Stimulated activated naive CD8-positive, alpha-beta T cell treated with anti-CD3 and anti-CD28 coated beads, Interleukin-15, Interleukin-2, amounts not matched to agents 100 ng/mL and 50 ng/mL, for 24 hours (primary cell): ENCODE measurements around the gene IRF2BPL.

Source experiments
- H3K27ac Mint-ChIP-seq: one replicate; pipeline ENCODE4 v1.8.0; 2021; ENCODE audit warnings: mild to moderate bottlenecking, mixed read lengths
- H3K27me3 Mint-ChIP-seq: one replicate; pipeline ENCODE4 v1.8.0; 2021; ENCODE audit warnings: mixed read lengths
- H3K36me3 Mint-ChIP-seq: one replicate; pipeline ENCODE4 v1.8.0; 2021; ENCODE audit warnings: low read depth, mixed read lengths
- H3K4me1 Mint-ChIP-seq: one replicate; pipeline ENCODE4 v1.8.0; 2021; ENCODE audit warnings: low read depth, mixed read lengths
- H3K4me3 Mint-ChIP-seq: one replicate; pipeline ENCODE4 v1.8.0; 2021; ENCODE audit warnings: mild to moderate bottlenecking, mixed read lengths
- H3K9me3 Mint-ChIP-seq: one replicate; pipeline ENCODE4 v1.8.0; 2021; ENCODE audit warnings: mixed read lengths

IRF2BPL gene

DNA sequence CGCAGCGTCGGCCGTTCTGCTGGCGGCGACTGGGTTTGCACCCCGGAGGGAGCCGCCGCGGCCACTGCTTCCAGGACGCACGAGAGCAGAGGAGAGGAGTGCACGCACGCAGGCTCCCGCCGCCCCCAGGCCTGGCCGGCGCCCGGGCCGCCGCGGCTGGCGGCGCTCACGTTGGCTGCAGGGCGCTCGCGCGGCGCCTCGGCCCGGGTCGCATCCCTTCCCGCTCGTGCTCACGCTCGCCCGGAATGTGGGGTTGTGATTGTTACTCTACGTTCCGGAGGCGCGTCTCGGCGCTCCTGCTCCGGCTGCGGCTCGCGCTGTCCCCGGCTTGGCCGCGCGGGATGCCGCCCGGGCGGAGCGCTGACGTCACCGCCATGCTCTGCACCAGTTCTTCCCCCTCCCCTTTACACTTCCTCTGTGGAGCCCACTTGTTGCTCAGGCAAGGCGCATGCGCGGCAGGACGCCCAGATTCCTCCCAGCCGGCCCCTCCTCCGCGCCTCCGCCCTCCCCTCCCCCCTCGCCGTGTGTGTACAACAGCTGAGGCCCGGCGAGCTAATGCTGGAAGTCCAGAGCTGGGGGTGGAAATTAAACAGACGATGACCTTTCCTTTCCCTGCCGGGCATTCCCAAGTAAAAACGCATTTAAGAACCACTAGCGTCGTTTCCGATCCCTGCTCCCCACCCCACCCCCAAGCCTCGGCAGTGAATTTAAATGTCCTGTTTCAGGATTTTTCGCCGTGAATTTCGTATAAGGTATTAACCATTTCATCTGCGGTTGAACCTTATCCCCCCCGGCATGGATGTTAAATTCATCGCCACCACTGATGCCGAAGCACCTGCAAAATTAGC lies at the start of gene IRF2BPL:
TSS of gene IRF2BPL (minus strand) at position 325 of the 848 bp plus-strand sequence. CDS start 916 bp downstream, outside the sequence.
- H3K4me3 Mint-ChIP-seq: peak within 1 kb of the TSS; percentile 92
- peaks cover 60% of the 10 kb centered on the region for H3K4me1 Mint-ChIP-seq
- H3K27me3 Mint-ChIP-seq: no peaks in the 10 kb centered on the region
- peaks cover 17% of the 10 kb centered on the region for H3K36me3 Mint-ChIP-seq
- peak within 1 kb of the TSS; percentile 96 for H3K27ac Mint-ChIP-seq
- no peaks in the 10 kb centered on the region for H3K9me3 Mint-ChIP-seq

- Mint-ChIP-seq H3K36me3 (no peaks in the 10 kb centered on the region), H3K27ac (no peak overlapping the region), H3K4me3 (no peak overlapping the region), H3K9me3 (peaks cover 3% of the 10 kb centered on the region), H3K27me3 (peaks cover 3% of the 10 kb centered on the region), H3K4me1 (no peaks in the 10 kb centered on the region)
These were observed 48.5 kb upstream of the IRF2BPL start for GRCh38 chr14:77077040-77077439.

DNA sequence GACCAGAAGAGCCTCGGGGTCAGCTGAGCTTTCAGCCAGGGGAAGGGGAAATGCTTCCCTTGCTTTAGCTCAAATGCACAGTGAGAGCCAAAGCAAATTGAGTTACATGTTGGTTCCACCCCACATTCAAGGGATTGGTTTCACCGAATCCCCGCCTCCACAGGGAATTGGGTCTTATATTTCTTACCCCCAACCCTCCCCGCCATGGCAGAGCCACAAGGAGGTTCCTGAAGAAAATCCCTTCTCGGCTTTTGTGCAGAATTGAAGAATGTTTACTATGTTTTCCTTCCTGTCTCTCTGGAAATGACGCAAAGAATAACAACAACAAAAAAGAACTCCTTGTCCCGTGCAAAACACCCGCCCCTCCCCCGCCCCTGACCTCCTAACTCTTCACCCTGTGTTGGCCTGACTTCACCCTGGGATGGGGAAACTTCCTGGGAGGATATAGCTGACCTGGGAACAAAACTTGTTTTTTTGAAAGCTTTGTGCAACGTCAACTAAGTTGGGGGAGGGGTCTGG lies 47.7 kb upstream of the IRF2BPL start:
- no peak overlapping the region for H3K27ac Mint-ChIP-seq
- H3K4me3 Mint-ChIP-seq: no peak overlapping the region
- peaks cover 3% of the 10 kb centered on the region for H3K9me3 Mint-ChIP-seq
- peaks cover 2% of the 10 kb centered on the region for H3K27me3 Mint-ChIP-seq
- H3K36me3 Mint-ChIP-seq: no peaks in the 10 kb centered on the region
- H3K4me1 Mint-ChIP-seq: no peaks in the 10 kb centered on the region

GRCh38 chr14:77074969-77075368 lies 46.5 kb upstream of the IRF2BPL start:
- no peak overlapping the region for H3K27ac Mint-ChIP-seq
- H3K4me3 Mint-ChIP-seq: no peak overlapping the region

DNA sequence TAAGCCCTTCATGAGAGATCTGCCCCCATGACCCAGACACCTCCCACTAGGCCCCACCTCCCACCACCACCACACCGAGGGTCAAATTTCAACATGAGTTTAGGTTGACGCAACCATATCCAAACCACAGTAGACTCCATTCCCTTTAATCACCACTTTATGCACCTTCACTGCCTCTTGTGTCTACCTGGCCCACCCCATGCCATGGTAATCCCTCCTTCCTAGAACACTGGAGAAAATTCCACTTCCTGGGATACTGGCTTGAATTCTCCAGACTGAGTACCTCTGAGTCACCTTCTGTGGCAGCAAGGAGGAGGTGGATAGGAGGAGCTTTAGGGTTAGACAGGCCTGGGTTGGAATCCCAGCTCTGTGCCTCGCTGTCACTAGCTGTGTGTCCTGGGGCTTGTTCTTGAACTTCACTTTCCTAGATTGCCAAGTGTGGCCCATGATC lies 43.5 kb upstream of the IRF2BPL start:
- no peak overlapping the region for H3K4me3 Mint-ChIP-seq
- no peak overlapping the region for H3K27ac Mint-ChIP-seq
- H3K27me3 Mint-ChIP-seq: peaks cover 17% of the 10 kb centered on the region
- H3K4me1 Mint-ChIP-seq: no peaks in the 10 kb centered on the region
- H3K36me3 Mint-ChIP-seq: no peaks in the 10 kb centered on the region
- no peaks in the 10 kb centered on the region for H3K9me3 Mint-ChIP-seq

More at GRCh38 chr14:77074969-77075368, 46.5 kb upstream of the IRF2BPL start:
- peaks cover 1% of the 10 kb centered on the region for H3K27me3 Mint-ChIP-seq
- no peaks in the 10 kb centered on the region for H3K9me3 Mint-ChIP-seq
- no peaks in the 10 kb centered on the region for H3K36me3 Mint-ChIP-seq
- H3K4me1 Mint-ChIP-seq: no peaks in the 10 kb centered on the region

- Mint-ChIP-seq H3K36me3 (no peaks in the 10 kb centered on the region), H3K9me3 (no peaks in the 10 kb centered on the region), H3K4me1 (peaks cover 4% of the 10 kb centered on the region), H3K27ac (no peak overlapping the region), H3K4me3 (no peak overlapping the region), H3K27me3 (peaks cover 17% of the 10 kb centered on the region)
These were observed 41.0 kb upstream of the IRF2BPL start for GRCh38 chr14:77069551-77069950.

DNA sequence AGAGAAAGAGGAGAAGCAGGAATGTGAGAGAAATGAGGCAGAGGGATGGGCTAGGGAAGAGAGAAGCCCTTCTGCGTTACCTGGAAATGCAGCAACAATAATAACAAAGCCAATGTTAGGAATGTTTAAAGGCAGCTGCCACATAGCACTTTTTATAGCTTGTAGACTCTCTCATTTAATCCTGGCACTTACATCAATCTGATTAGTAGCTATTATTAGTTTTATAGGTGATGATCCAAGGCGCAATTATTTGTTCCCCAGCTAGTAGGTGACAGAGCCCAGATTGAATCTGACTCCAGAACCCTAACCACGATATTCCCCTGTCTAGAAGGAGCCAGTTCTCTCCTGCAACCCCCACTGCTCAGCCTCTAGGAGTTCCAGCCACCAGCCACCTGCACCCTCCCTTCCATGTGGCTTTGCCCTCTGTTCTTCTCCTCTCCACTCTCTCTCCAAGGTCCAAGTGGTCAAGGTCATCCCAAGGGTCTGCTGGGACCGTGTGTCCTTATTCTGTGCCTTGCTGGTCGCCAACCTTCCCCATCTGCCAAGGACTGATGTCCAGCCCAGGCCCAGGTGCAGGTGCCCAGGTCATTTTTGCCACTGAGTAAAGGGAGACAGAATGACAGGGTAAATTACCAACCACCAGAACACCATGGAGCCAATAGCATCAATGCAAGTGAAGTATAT lies 40.2 kb upstream of the IRF2BPL start:
- Mint-ChIP-seq H3K9me3 (no peaks in the 10 kb centered on the region), H3K4me1 (peaks cover 4% of the 10 kb centered on the region), H3K36me3 (no peaks in the 10 kb centered on the region), H3K27me3 (peaks cover 17% of the 10 kb centered on the region), H3K27ac (no peak overlapping the region), H3K4me3 (no peak overlapping the region)

GRCh38 chr14:77067632-77068516 lies 39.4 kb upstream of the IRF2BPL start:
- H3K27ac Mint-ChIP-seq: no peak overlapping the region
- peaks cover 17% of the 10 kb centered on the region for H3K27me3 Mint-ChIP-seq
- no peak overlapping the region for H3K4me3 Mint-ChIP-seq
- peaks cover 4% of the 10 kb centered on the region for H3K4me1 Mint-ChIP-seq
- H3K9me3 Mint-ChIP-seq: no peaks in the 10 kb centered on the region
- no peaks in the 10 kb centered on the region for H3K36me3 Mint-ChIP-seq

DNA sequence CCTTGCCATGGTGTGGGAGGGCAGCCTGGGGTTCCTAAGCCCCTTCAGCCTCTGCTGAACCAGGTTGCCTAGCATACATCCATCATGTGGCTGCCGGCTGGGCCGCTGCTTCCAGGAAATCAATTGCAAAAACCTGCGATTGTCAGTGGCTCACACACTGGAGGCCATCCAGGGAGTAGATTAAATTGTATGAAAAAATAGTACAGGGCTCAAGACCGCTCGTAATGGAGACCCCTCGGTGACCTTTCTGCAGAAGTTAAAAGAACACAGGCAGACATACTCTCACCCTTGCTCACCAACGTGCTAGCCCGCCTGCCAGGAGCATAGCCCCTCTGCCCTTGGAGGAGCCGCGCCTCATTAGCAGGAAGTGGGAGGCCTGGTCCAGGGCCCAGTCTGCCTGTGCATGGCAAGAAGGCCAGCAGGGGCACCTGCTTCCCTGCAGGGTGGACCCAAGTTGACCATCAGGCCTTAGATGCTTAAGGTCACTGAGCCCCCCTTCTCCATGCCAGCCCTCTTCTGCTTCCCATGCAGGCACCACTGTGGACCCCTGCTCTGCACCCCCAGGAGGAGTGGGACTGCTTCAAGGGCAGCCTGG lies 38.2 kb upstream of the IRF2BPL start:
- H3K4me3 Mint-ChIP-seq: no peak overlapping the region
- peaks cover 4% of the 10 kb centered on the region for H3K4me1 Mint-ChIP-seq
- no peaks in the 10 kb centered on the region for H3K9me3 Mint-ChIP-seq
- H3K27ac Mint-ChIP-seq: no peak overlapping the region
- peaks cover 17% of the 10 kb centered on the region for H3K27me3 Mint-ChIP-seq
- H3K36me3 Mint-ChIP-seq: no peaks in the 10 kb centered on the region

- Mint-ChIP-seq H3K27me3 (peaks cover 17% of the 10 kb centered on the region), H3K4me3 (no peak overlapping the region), H3K4me1 (peaks cover 4% of the 10 kb centered on the region), H3K36me3 (no peaks in the 10 kb centered on the region), H3K9me3 (no peaks in the 10 kb centered on the region), H3K27ac (no peak overlapping the region)
These were observed 37.5 kb upstream of the IRF2BPL start for GRCh38 chr14:77065851-77066577.

DNA sequence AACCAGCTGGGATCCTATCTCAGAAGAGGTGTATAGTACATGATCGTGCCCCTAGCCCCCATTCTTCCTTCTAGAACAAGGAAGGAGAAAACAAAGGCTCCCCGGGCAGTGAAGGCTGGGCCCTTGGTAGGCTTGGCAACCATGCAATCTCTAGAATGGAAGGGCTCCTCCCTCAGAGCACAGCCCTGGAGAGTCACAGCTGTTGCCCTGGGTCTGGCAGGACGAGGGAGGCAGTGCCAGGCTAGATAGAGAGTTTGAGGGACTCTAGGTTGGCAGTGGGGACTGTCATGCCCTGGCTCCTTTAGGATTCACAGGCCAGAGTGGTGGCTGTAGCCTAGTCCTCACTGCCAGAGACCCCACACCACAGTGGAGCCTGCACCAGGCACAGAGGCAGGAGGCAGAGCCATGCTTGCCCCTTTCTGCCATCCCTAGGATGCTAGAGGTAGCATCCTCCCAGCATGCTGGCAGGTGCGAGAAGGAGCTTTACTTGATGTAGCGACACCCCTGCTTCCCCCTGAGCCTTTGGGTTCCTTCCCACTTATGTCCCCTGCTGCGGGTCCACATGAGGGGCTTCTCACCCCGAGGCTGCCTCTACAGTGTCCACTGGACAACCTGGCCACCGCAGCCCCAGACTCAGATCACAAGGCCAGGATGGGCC lies 36.1 kb upstream of the IRF2BPL start:
- no peak overlapping the region for H3K4me3 Mint-ChIP-seq
- no peak overlapping the region for H3K27ac Mint-ChIP-seq
- H3K9me3 Mint-ChIP-seq: no peaks in the 10 kb centered on the region
- H3K36me3 Mint-ChIP-seq: no peaks in the 10 kb centered on the region
- peaks cover 12% of the 10 kb centered on the region for H3K27me3 Mint-ChIP-seq
- peaks cover 4% of the 10 kb centered on the region for H3K4me1 Mint-ChIP-seq

DNA sequence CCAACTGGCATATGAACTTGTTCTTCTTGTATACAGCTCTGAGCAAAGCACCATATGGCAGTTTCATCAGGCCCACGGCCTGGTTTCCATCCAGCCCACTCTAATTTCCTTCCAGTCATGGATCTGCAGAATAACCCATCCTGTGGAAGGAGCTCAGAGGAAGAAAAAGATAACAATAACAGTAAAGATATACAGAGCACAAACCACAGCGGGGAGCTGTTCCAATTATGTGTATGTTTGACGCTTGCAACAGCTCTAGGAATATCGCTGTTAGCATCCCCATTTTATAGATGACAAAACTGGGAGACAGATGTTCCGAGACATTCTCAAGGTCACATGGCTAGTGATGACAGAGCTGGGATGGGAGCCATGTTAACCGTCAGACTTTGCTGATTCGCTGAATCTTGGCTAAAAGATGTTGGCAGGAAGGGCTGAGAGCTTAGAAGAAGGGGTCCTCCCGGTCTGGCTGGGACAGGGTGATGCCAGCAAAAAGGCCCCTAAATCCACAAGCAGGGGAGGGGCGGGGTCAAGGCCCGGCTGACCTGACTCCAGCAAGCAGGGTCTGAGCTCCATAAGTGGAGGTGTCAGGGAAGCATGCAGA lies 35.2 kb upstream of the IRF2BPL start:
- Mint-ChIP-seq H3K4me1 (peaks cover 4% of the 10 kb centered on the region), H3K4me3 (no peak overlapping the region), H3K9me3 (no peaks in the 10 kb centered on the region)

DNA sequence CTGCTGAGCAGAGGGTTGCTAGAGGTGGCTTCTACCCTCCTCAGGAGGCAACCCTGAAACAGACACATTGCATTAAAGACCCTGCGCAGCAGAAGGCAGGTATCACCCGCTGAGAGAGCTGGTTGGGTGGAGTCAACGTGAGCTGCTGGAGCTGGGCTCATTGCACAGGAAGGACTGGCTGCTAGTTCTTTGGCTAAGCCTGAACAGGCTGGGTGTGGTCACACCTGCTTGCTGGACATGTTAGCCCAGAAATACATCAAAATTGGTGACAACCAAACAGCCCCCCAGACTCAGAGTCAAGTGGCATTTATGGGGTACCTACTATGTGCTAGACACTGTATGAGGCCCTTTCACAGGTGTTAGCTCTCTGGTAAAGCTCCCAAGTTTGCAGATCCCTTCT lies 33.8 kb upstream of the IRF2BPL start:
- no peaks in the 10 kb centered on the region for H3K27me3 Mint-ChIP-seq
- H3K4me3 Mint-ChIP-seq: no peak overlapping the region
- no peaks in the 10 kb centered on the region for H3K36me3 Mint-ChIP-seq
- peaks cover 4% of the 10 kb centered on the region for H3K4me1 Mint-ChIP-seq
- no peaks in the 10 kb centered on the region for H3K9me3 Mint-ChIP-seq
- no peak overlapping the region for H3K27ac Mint-ChIP-seq

More for the DNA sequence above, 35.2 kb upstream of the IRF2BPL start:
- Mint-ChIP-seq H3K27ac (no peak overlapping the region), H3K36me3 (no peaks in the 10 kb centered on the region), H3K27me3 (peaks cover 5% of the 10 kb centered on the region)
